ENCODE measurements around the gene NPB. TPM values are rescaled to one million over a fixed set of nuclear protein-coding genes. Genes with fewer than 3 reads are reported as not detected.

The NPB gene
- polyA plus RNA-seq, 1 of the 3 experiments (the other 2 are of a cell fraction), result 2.4 TPM

DNA sequence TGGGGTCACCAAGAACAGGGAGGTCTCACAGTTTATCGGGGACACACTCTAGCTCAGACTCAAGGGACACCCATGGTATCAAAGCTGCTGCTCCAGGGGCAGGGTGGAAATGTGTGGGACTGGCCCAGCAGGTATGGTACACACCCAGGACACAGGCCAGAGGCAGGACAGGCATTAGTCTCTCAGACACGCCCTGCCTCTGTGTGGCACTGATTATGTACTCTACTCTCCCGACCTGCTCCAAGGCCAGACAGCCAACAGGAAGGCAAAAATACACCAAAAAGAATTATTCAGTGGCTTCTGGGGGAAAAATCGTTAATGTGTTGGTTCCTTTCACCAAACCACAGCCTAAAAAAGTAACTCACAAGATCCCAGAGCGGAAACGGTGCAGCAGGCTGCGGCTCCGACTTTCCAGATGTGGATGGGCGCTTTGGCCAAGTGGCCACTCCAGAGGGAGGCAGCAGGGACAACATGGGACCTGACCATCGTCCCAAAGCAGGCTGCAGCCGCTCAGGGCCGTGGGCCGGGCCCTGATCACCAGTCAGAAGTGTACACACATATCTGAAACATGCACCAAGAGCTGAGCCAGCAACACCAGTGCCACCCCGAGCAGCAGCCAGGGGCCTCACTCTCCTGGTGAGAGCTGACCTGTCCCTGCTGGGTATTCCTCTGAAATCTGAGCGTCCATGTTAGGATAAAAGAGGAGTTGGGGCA, 17.0 kb downstream of the NPB start:
- Histone ChIP-seq H3K4me3 (ENCODE audit: low read depth in 2 of 2, low read length in 1 of 2) (no peak overlapping the region), H3K27me3 (ENCODE audit: insufficient read depth) (no peaks in the 10 kb centered on the region), H2AFZ (ENCODE audit: low read depth) (no peak overlapping the region), H3K4me2 (no peak overlapping the region), H3K9me3 (no peaks in the 10 kb centered on the region), H3K36me3 (replicated peaks in 1 of 2; ENCODE audit: control insufficient read depth in 1 of 2, insufficient read depth in 2 of 2, low read length in 1 of 2) (peaks cover 17 to 63% of the 10 kb centered on the region in 2 experiments), H3K79me2 (ENCODE audit: insufficient read depth) (peaks cover 84% of the 10 kb centered on the region), H3F3A (replicated peaks; ENCODE audit: insufficient read depth) (peaks cover 22% of the 10 kb centered on the region), H3K4me1 (ENCODE audit: control insufficient read depth in 1 of 2, insufficient read depth in 2 of 2, low read depth in 1 of 2, low read length in 1 of 2) (peaks cover 12 to 24% of the 10 kb centered on the region in 2 experiments; a peak in 3 of 4 replicates), H3K27ac (ENCODE audit: low read depth in 2 of 2, low read length in 1 of 2) (no peak overlapping the region), H3K9me2 (no peaks in the 10 kb centered on the region), H4K20me1 (ENCODE audit: insufficient read depth) (peaks cover 76% of the 10 kb centered on the region), H3K9ac (no peak overlapping the region)
- 83% methylated on average over 14 of the region's 15 CpGs for WGBS (ENCODE audit: low lambda C conversion rate)
- CTCF ChIA-PET, result interaction anchor here (2.9 kb wide), 1 partner anchor 49 kb away, joined by 10 read pairs; no protein-coding TSS in a partner anchor
- POLR2A ChIA-PET, result no interaction called here
- DNase-seq, result no peak
- TF ChIP-seq NRF1 (IDR thresholded peaks at IDR 0.05; ENCODE audit: low read depth, low read length) (no peak), NFIC (IDR thresholded peaks at IDR 0.05; ENCODE audit: borderline replicate concordance) (no peak), JUND (IDR thresholded peaks at IDR 0.05) (no peak), SMC3 (IDR thresholded peaks at IDR 0.05; ENCODE audit: low read depth, low read length) (no peak), TCF12 (IDR thresholded peaks at IDR 0.05) (no peak), GABPA (IDR thresholded peaks at IDR 0.05; ENCODE audit: low read depth) (no peak), YY1 (IDR thresholded peaks at IDR 0.05; ENCODE audit: low read depth) (no peak), SIN3A (IDR thresholded peaks at IDR 0.05; ENCODE audit: borderline replicate concordance, low read depth, low read length) (no peak), RXRA (IDR thresholded peaks at IDR 0.05; ENCODE audit: borderline replicate concordance, low read depth) (no peak), CHD2 (IDR thresholded peaks at IDR 0.05; ENCODE audit: low read length, partially characterized antibody) (no peak), FOXJ3 (CRISPR knock-in tag; IDR thresholded peaks at IDR 0.05) (no peak), EZH2phosphoT487 (IDR thresholded peaks at IDR 0.05; ENCODE audit: borderline replicate concordance, low read depth) (no peak), FOSL2 (IDR thresholded peaks at IDR 0.05; ENCODE audit: borderline replicate concordance, low read depth) (no peak)
- TF ChIP-seq, protein P1, sequence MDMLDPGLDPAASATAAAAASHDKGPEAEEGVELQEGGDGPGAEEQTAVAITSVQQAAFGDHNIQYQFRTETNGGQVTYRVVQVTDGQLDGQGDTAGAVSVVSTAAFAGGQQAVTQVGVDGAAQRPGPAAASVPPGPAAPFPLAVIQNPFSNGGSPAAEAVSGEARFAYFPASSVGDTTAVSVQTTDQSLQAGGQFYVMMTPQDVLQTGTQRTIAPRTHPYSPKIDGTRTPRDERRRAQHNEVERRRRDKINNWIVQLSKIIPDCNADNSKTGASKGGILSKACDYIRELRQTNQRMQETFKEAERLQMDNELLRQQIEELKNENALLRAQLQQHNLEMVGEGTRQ (IDR thresholded peaks at IDR 0.05; ENCODE audit: borderline replicate concordance, low read depth, low read length), result no peak
- TF ChIP-seq, protein P2, sequence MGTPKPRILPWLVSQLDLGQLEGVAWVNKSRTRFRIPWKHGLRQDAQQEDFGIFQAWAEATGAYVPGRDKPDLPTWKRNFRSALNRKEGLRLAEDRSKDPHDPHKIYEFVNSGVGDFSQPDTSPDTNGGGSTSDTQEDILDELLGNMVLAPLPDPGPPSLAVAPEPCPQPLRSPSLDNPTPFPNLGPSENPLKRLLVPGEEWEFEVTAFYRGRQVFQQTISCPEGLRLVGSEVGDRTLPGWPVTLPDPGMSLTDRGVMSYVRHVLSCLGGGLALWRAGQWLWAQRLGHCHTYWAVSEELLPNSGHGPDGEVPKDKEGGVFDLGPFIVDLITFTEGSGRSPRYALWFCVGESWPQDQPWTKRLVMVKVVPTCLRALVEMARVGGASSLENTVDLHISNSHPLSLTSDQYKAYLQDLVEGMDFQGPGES (IDR thresholded peaks at IDR 0.05; ENCODE audit: low read depth, low read length), result no peak
- TF ChIP-seq, protein P3, sequence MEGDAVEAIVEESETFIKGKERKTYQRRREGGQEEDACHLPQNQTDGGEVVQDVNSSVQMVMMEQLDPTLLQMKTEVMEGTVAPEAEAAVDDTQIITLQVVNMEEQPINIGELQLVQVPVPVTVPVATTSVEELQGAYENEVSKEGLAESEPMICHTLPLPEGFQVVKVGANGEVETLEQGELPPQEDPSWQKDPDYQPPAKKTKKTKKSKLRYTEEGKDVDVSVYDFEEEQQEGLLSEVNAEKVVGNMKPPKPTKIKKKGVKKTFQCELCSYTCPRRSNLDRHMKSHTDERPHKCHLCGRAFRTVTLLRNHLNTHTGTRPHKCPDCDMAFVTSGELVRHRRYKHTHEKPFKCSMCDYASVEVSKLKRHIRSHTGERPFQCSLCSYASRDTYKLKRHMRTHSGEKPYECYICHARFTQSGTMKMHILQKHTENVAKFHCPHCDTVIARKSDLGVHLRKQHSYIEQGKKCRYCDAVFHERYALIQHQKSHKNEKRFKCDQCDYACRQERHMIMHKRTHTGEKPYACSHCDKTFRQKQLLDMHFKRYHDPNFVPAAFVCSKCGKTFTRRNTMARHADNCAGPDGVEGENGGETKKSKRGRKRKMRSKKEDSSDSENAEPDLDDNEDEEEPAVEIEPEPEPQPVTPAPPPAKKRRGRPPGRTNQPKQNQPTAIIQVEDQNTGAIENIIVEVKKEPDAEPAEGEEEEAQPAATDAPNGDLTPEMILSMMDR (IDR thresholded peaks at IDR 0.05), result no peak
- TF ChIP-seq, protein P4, sequence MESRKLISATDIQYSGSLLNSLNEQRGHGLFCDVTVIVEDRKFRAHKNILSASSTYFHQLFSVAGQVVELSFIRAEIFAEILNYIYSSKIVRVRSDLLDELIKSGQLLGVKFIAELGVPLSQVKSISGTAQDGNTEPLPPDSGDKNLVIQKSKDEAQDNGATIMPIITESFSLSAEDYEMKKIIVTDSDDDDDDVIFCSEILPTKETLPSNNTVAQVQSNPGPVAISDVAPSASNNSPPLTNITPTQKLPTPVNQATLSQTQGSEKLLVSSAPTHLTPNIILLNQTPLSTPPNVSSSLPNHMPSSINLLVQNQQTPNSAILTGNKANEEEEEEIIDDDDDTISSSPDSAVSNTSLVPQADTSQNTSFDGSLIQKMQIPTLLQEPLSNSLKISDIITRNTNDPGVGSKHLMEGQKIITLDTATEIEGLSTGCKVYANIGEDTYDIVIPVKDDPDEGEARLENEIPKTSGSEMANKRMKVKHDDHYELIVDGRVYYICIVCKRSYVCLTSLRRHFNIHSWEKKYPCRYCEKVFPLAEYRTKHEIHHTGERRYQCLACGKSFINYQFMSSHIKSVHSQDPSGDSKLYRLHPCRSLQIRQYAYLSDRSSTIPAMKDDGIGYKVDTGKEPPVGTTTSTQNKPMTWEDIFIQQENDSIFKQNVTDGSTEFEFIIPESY (IDR thresholded peaks at IDR 0.05; ENCODE audit: borderline replicate concordance, low read depth), result no peak
- TF ChIP-seq, protein P5, sequence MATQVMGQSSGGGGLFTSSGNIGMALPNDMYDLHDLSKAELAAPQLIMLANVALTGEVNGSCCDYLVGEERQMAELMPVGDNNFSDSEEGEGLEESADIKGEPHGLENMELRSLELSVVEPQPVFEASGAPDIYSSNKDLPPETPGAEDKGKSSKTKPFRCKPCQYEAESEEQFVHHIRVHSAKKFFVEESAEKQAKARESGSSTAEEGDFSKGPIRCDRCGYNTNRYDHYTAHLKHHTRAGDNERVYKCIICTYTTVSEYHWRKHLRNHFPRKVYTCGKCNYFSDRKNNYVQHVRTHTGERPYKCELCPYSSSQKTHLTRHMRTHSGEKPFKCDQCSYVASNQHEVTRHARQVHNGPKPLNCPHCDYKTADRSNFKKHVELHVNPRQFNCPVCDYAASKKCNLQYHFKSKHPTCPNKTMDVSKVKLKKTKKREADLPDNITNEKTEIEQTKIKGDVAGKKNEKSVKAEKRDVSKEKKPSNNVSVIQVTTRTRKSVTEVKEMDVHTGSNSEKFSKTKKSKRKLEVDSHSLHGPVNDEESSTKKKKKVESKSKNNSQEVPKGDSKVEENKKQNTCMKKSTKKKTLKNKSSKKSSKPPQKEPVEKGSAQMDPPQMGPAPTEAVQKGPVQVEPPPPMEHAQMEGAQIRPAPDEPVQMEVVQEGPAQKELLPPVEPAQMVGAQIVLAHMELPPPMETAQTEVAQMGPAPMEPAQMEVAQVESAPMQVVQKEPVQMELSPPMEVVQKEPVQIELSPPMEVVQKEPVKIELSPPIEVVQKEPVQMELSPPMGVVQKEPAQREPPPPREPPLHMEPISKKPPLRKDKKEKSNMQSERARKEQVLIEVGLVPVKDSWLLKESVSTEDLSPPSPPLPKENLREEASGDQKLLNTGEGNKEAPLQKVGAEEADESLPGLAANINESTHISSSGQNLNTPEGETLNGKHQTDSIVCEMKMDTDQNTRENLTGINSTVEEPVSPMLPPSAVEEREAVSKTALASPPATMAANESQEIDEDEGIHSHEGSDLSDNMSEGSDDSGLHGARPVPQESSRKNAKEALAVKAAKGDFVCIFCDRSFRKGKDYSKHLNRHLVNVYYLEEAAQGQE (IDR thresholded peaks at IDR 0.05; ENCODE audit: low read depth, low read length), result no peak
- TF ChIP-seq, protein P6, sequence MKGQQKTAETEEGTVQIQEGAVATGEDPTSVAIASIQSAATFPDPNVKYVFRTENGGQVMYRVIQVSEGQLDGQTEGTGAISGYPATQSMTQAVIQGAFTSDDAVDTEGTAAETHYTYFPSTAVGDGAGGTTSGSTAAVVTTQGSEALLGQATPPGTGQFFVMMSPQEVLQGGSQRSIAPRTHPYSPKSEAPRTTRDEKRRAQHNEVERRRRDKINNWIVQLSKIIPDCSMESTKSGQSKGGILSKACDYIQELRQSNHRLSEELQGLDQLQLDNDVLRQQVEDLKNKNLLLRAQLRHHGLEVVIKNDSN (IDR thresholded peaks at IDR 0.05; ENCODE audit: borderline replicate concordance, low read depth), result no peak
